Amniotic stem cell (primary cell): ENCODE data around the gene NTN1.

Source experiments
- DNase-seq: peaks from one replicate; lab custom pipeline; 2025; lab: John Stamatoyannopoulos, UW

The NTN1 gene

GRCh38 chr17:9232591-9233270 is 211.4 kb downstream of the NTN1 start:
- no peak for DNase-seq

DNA sequence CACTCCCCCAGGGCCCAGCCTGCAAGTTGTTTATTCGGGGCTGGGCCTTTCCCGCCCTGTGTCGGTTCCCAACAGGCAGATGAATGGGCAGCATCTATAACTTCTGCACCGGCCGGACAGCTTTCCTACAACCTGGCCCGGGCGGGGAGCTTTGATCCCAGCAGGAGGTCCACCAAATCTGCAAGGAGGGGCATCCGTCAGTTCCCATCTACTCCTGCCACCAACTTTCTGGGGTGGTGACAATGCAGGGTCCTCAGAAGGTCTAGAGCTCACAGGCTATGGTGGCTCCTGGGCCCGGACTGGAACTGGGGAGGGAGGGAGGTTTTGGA is 211.9 kb downstream of the NTN1 start:
- DNase-seq, result no peak

- DNase-seq, result no peak
Observed at GRCh38 chr17:9233761-9234160, 212.5 kb downstream of the NTN1 start.

DNA sequence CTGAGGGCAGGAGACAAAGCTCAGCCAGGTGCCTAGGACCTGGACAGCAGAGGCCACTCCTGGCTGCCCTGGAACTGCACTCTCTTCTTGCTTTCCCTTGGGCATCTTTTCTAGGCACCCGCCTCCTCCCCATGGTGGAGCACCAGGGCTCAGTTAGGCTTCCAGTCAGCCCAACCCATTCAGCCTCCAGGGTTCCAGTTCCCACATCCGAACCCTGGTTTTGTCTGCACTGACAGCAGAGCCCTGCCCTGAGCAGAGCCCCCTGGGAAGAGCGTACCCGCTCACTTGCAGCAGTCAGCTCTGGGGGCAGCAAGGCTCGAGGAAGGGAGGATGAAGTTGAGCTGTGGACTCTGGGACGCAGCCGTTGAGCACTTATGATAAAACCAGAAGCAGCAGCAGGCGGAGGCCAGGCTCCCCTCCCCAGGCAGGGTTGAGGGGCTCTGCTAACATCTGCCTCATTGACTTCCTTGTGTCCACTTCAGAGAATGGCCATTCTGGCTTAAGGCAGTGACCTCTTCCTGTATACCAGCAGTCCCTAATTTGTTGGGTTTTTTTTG is 213.2 kb downstream of the NTN1 start:
- DNase-seq, result no peak

DNA sequence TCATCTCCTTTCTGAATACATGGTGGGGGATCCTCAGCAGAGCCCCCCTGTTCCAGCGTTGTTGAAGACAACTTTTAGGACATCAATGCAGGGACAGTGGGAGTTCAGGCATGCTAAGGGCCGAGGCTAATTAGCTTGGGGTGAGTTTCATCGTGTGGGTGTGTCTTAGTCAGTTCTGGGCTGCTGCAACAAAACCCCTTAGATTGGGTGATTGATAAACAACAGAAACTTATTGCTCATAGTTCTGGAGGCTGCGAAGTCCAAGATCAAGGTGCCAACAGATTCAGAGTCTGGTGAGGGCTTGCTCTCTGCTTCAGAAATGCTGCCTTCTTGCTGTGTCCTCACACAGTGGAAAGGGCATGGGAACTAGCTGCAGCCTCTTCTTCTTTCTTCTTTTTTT is 214.0 kb downstream of the NTN1 start:
- DNase-seq, result no peak

GRCh38 chr17:9236286-9237052 is 215.2 kb downstream of the NTN1 start:
- no peak for DNase-seq

- no peak for DNase-seq
Observed at GRCh38 chr17:9237053-9237410, 215.7 kb downstream of the NTN1 start.

- DNase-seq, result no peak
Observed at GRCh38 chr17:9237661-9238301, 216.5 kb downstream of the NTN1 start.

DNA sequence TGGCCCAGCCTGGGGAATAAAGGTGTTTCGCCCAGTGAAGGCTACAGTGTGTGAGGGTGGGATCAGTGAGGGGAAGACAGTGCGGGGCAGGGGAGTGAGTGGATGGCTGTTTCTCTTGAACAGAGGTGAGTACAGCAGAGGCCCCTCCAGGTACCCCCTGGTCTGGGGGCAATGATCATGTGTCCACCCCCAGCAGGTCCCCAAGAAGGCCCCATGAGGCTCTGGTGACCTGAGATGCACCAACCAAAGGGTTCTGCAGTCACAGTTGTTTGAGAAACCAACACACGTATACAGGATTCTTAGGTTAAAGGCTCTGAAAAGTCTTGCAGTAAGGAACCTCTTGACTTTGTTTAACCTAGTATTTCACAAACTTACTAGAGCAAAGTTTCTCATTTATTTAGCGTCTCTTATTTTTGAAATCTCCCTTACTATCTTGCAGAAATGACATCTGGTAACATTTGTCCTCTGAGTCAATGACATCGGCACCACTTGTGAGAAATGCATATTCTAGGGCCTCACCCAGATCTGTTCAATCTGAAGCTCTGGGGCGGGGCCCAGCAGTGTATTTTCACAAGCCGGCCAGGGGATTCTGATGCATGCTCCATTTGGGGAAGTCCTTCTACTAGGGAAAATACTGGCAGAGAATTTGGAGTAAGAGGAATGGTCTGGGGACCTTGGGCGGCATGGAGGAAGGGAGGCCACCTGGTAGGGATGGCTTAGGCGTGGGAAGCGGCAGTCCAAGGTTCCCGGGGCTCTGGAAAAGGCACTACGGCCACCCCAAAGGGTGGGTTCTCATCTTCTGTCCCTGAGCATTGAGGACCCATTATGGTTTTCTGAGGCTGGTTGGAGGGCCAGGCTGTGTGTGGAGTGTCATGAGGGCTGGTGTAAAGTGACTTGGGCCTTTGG is 217.3 kb downstream of the NTN1 start:
- no peak for DNase-seq

GRCh38 chr17:9239246-9239792 is 218.0 kb downstream of the NTN1 start:
- DNase-seq, result no peak

DNA sequence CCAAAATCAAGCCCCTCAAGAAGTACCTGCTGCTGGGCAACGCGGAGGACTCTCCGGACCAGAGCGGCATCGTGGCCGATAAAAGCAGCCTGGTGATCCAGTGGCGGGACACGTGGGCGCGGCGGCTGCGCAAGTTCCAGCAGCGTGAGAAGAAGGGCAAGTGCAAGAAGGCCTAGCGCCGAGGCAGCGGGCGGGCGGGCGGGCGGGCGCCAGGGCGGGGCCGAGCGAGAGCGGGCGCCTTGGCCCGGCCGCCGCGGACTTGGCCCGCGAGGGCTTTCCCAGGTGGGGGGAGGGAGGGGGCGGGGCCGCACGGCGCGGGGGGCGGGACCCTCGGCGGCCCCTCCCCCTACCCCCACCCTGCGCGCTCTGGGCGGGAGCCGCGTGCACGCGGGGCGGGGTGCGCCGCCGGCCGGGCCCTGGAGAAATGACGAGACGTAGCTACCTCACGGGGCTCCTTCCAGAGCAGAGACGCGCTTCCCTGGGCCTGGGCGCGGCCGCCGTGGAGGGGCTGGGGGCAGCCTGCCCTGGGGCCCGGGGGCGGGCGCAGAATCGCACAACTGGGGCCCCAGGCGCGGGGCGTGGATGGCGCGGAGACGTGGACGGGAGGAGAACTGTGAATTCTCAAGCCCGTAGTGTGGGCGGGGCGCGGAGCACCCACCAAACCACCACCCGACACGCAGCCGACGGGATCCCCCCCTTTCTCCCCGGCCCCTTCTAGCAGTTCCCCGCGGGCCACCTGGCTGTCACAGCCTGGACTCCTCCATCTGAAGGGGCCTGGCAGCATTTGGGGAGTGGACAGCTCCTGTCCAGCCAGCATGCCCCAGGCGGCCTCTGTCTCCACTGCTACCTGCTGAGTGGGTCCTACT is 218.7 kb downstream of the NTN1 start:
- no peak for DNase-seq

DNA sequence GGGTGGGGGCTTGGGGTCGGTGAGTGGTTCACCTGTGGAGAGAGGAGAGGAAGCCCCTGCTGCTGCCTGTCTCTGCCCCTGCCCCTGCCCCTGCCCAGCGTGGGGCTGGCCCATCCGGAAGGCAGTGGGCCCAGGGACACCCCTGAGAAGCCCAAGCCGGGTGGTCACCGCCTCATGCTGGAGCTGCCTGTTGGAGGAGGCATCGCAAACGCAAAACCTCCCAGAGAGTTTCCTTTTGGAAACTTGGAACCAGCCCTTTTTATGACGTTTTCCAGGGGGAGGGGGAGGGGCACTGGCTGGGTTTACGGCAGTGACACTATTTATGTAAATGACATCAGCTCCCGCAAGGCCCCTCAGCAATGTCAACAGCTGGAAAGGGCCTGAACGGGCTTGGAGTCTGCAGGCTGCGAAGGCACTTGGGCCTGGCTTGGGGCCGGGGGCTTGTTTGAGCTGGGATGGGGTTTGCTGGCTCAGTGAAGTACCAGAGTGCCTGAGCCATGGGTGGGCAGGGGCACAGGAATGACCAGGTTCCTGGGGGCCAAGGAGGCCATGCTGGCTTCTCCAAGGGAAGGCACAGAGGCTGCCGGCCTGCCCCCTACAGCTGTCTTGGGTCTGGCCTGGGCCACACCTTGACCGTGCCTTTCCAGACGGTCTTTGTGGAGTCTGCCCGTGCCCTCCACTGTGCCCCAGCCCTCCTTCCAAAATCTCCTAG is 219.5 kb downstream of the NTN1 start:
- no peak for DNase-seq

DNA sequence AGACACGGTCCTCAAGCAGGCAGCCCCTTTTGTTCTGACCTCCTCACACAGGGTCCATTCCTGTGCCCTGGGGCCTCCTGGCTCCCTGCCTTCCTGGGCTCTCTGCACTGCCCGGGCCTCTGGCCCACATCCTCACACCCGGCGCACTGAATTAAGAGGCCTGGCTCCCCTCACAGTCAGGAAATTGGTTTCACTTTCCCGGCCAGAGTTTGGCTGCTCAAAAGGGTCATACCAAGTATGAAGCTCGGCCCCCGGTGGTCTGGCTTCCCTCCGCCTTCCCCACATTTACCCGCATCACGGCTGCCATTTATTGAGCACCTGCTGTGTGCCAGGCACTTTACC is 220.0 kb downstream of the NTN1 start:
- no peak for DNase-seq

GRCh38 chr17:9241774-9242496 is 220.6 kb downstream of the NTN1 start:
- no peak for DNase-seq

GRCh38 chr17:9242497-9242881 is 221.2 kb downstream of the NTN1 start:
- DNase-seq, result no peak

DNA sequence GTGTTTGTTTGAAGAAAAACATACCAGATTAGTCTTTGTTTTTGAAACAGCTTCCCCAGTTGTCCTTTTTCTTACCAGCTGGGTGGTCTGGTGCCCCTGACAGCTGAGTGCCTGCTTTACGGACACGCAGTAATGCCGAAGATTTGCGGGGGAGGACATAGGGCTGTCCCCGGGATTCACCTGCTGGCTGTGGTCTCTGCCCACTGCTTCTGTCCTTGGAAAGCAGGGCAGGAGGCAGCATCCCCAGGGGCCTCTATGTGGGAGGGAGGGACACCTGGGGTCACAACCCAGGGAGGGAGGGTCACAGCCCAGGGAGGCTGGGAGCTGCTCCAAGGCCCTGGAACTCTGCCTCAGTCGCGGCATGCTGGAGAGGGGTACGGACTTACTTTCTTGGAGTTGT is 221.7 kb downstream of the NTN1 start:
- DNase-seq, result no peak

DNA sequence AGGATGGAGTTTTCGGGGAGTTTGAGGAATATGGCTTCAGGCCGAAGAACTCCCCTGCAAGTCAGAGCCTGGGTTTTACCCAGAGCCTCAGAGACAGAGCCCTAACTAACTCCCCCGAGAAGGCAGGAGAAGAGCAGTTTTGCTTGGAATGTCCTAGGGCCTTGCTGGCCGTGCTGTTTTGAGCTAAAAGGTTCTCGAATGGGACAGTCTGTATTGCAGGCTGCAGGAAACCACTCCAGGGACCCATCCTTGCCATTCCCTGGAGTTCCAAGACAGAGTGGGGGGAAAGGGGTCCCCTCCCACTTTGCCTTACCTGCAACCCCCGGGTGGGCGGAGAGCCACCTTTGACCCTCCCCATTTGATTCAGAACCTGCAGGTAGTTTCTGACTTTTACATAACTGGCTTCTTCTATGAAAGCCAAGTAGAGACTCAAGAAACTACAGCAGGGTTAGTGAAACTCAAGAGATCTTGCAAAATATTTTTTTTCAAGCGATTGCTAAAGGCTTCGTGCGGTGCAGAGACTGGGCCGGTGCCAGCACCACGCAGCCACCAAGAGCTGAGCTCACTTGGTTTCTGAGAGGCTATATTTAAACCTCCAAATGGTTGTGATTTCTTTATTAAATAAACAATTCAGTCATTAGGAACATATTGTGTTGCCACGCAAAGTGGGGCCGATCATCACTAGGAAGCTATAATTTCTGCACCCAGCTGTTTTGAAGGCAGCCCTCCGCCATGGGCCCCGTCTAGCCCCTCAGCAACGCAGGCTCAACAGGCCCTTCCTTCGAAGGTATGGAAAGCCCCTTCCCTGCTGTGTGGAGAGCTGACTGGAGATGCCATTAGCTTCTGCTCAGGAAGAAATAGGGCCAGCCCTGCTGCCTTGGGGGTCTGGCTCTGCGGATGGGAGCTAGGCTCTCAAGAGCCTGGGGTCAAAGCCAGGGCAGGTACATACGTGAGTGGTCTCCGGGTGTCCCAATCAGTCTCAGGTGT is 223.0 kb downstream of the NTN1 start:
- DNase-seq, result no peak

- DNase-seq, result no peak
Observed at GRCh38 chr17:9247401-9247938, 226.2 kb downstream of the NTN1 start.
